ENCODE data around the gene SCAPER. TPM values are rescaled to one million over a fixed set of nuclear protein-coding genes. Genes with fewer than 3 reads are reported as not detected.

SCAPER gene
- total RNA-seq, 1 experiment from 2014 or later: 6.3 TPM

- H2AFZ ChIP-seq (ENCODE audit: low read length): no peak overlapping the region
These were observed 546.7 kb downstream of the SCAPER start for GRCh38 chr15:76358453-76358852.

GRCh38 chr15:76354823-76355440, 550.2 kb downstream of the SCAPER start:
- no peak overlapping the region for H3K4me2 ChIP-seq (ENCODE audit: low read depth, low read length, poor library complexity, severe bottlenecking)
- H3K4me3 ChIP-seq (ENCODE audit: low read length): no peak overlapping the region
- H2AFZ ChIP-seq (ENCODE audit: low read length): no peak overlapping the region
- no peaks in the 10 kb centered on the region for H3K79me2 ChIP-seq (ENCODE audit: low read length)
- H3K27me3 ChIP-seq (ENCODE audit: low read length): no peaks in the 10 kb centered on the region
- no peak overlapping the region for H3K9ac ChIP-seq (ENCODE audit: low read length)
- DNase-seq: no peak
- H3K9me3 ChIP-seq (ENCODE audit: low read length): no peaks in the 10 kb centered on the region
- no peak overlapping the region for H3K27ac ChIP-seq (ENCODE audit: low read length)
- H3K36me3 ChIP-seq (ENCODE audit: insufficient read depth, low read length): no peaks in the 10 kb centered on the region
- peaks cover 7% of the 10 kb centered on the region for H3K4me1 ChIP-seq (ENCODE audit: low read length)
- H3K9me2 ChIP-seq (replicated peaks; ENCODE audit: insufficient read depth, low read length): no peaks in the 10 kb centered on the region
- H4K20me1 ChIP-seq (ENCODE audit: insufficient read depth, low read depth, low read length): no peaks in the 10 kb centered on the region

More at GRCh38 chr15:76358453-76358852, 546.7 kb downstream of the SCAPER start:
- Histone ChIP-seq H3K9ac (ENCODE audit: low read length) (no peak overlapping the region), H4K20me1 (ENCODE audit: insufficient read depth, low read depth, low read length) (no peaks in the 10 kb centered on the region), H3K27ac (ENCODE audit: low read length) (no peak overlapping the region), H3K4me3 (ENCODE audit: low read length) (no peak overlapping the region), H3K4me2 (ENCODE audit: low read depth, low read length, poor library complexity, severe bottlenecking) (no peak overlapping the region), H3K4me1 (ENCODE audit: low read length) (no peaks in the 10 kb centered on the region), H3K79me2 (ENCODE audit: low read length) (no peaks in the 10 kb centered on the region), H3K27me3 (ENCODE audit: low read length) (no peaks in the 10 kb centered on the region), H3K9me3 (ENCODE audit: low read length) (no peaks in the 10 kb centered on the region), H3K9me2 (replicated peaks; ENCODE audit: insufficient read depth, low read length) (no peaks in the 10 kb centered on the region), H3K36me3 (ENCODE audit: insufficient read depth, low read length) (no peaks in the 10 kb centered on the region)
- no peak for DNase-seq

- no peak for DNase-seq
- Histone ChIP-seq H3K36me3 (ENCODE audit: insufficient read depth, low read length) (no peaks in the 10 kb centered on the region), H3K27ac (ENCODE audit: low read length) (no peak overlapping the region), H3K9ac (ENCODE audit: low read length) (no peak overlapping the region), H4K20me1 (ENCODE audit: insufficient read depth, low read depth, low read length) (no peaks in the 10 kb centered on the region), H3K4me3 (ENCODE audit: low read length) (no peak overlapping the region), H3K4me2 (ENCODE audit: low read depth, low read length, poor library complexity, severe bottlenecking) (no peak overlapping the region), H3K79me2 (ENCODE audit: low read length) (no peaks in the 10 kb centered on the region), H3K4me1 (ENCODE audit: low read length) (peaks cover 7% of the 10 kb centered on the region), H3K27me3 (ENCODE audit: low read length) (no peaks in the 10 kb centered on the region), H3K9me3 (ENCODE audit: low read length) (no peaks in the 10 kb centered on the region), H3K9me2 (replicated peaks; ENCODE audit: insufficient read depth, low read length) (no peaks in the 10 kb centered on the region), H2AFZ (ENCODE audit: low read length) (no peak overlapping the region)
These were observed 551.2 kb downstream of the SCAPER start for GRCh38 chr15:76353903-76354302.

GRCh38 chr15:76353023-76353577, 552.0 kb downstream of the SCAPER start:
- no peaks in the 10 kb centered on the region for H3K27me3 ChIP-seq (ENCODE audit: low read length)
- no peak overlapping the region for H3K9ac ChIP-seq (ENCODE audit: low read length)
- H3K4me2 ChIP-seq (ENCODE audit: low read depth, low read length, poor library complexity, severe bottlenecking): no peak overlapping the region
- no peaks in the 10 kb centered on the region for H3K36me3 ChIP-seq (ENCODE audit: insufficient read depth, low read length)
- no peaks in the 10 kb centered on the region for H3K9me3 ChIP-seq (ENCODE audit: low read length)
- no peaks in the 10 kb centered on the region for H3K9me2 ChIP-seq (replicated peaks; ENCODE audit: insufficient read depth, low read length)
- H3K4me1 ChIP-seq (ENCODE audit: low read length): peaks cover 7% of the 10 kb centered on the region
- H3K4me3 ChIP-seq (ENCODE audit: low read length): no peak overlapping the region
- H3K79me2 ChIP-seq (ENCODE audit: low read length): no peaks in the 10 kb centered on the region
- DNase-seq: no peak
- no peak overlapping the region for H3K27ac ChIP-seq (ENCODE audit: low read length)
- no peaks in the 10 kb centered on the region for H4K20me1 ChIP-seq (ENCODE audit: insufficient read depth, low read depth, low read length)
- H2AFZ ChIP-seq (ENCODE audit: low read length): no peak overlapping the region

- H3K4me2 ChIP-seq (ENCODE audit: low read depth, low read length, poor library complexity, severe bottlenecking): no peak overlapping the region
- H3K27ac ChIP-seq (ENCODE audit: low read length): no peak overlapping the region
- no peaks in the 10 kb centered on the region for H3K27me3 ChIP-seq (ENCODE audit: low read length)
- no peaks in the 10 kb centered on the region for H3K79me2 ChIP-seq (ENCODE audit: low read length)
- DNase-seq: no peak
- no peaks in the 10 kb centered on the region for H3K36me3 ChIP-seq (ENCODE audit: insufficient read depth, low read length)
- peaks cover 7% of the 10 kb centered on the region for H3K4me1 ChIP-seq (ENCODE audit: low read length)
- no peaks in the 10 kb centered on the region for H3K9me2 ChIP-seq (replicated peaks; ENCODE audit: insufficient read depth, low read length)
- no peak overlapping the region for H2AFZ ChIP-seq (ENCODE audit: low read length)
- H3K4me3 ChIP-seq (ENCODE audit: low read length): no peak overlapping the region
- no peaks in the 10 kb centered on the region for H3K9me3 ChIP-seq (ENCODE audit: low read length)
- H3K9ac ChIP-seq (ENCODE audit: low read length): no peak overlapping the region
- no peaks in the 10 kb centered on the region for H4K20me1 ChIP-seq (ENCODE audit: insufficient read depth, low read depth, low read length)
These were observed 555.7 kb downstream of the SCAPER start for GRCh38 chr15:76349301-76350070.

- no peaks in the 10 kb centered on the region for H3K9me3 ChIP-seq (ENCODE audit: low read length)
- no peak overlapping the region for H2AFZ ChIP-seq (ENCODE audit: low read length)
- no peaks in the 10 kb centered on the region for H4K20me1 ChIP-seq (ENCODE audit: insufficient read depth, low read depth, low read length)
- H3K79me2 ChIP-seq (ENCODE audit: low read length): no peaks in the 10 kb centered on the region
- H3K36me3 ChIP-seq (ENCODE audit: insufficient read depth, low read length): no peaks in the 10 kb centered on the region
- no peak overlapping the region for H3K4me3 ChIP-seq (ENCODE audit: low read length)
- H3K9ac ChIP-seq (ENCODE audit: low read length): no peak overlapping the region
- no peak overlapping the region for H3K27ac ChIP-seq (ENCODE audit: low read length)
- H3K4me2 ChIP-seq (ENCODE audit: low read depth, low read length, poor library complexity, severe bottlenecking): no peak overlapping the region
- peaks cover 7% of the 10 kb centered on the region for H3K4me1 ChIP-seq (ENCODE audit: low read length)
- no peaks in the 10 kb centered on the region for H3K9me2 ChIP-seq (replicated peaks; ENCODE audit: insufficient read depth, low read length)
- H3K27me3 ChIP-seq (ENCODE audit: low read length): no peaks in the 10 kb centered on the region
- DNase-seq: no peak
These were observed 557.6 kb downstream of the SCAPER start for GRCh38 chr15:76347482-76348055.

- no peaks in the 10 kb centered on the region for H3K27me3 ChIP-seq (ENCODE audit: low read length)
- no peak overlapping the region for H3K4me2 ChIP-seq (ENCODE audit: low read depth, low read length, poor library complexity, severe bottlenecking)
- no peaks in the 10 kb centered on the region for H3K36me3 ChIP-seq (ENCODE audit: insufficient read depth, low read length)
- no peak for DNase-seq
- no peak overlapping the region for H3K4me3 ChIP-seq (ENCODE audit: low read length)
- H3K9ac ChIP-seq (ENCODE audit: low read length): no peak overlapping the region
- H3K9me3 ChIP-seq (ENCODE audit: low read length): no peaks in the 10 kb centered on the region
- H3K27ac ChIP-seq (ENCODE audit: low read length): no peak overlapping the region
- no peaks in the 10 kb centered on the region for H4K20me1 ChIP-seq (ENCODE audit: insufficient read depth, low read depth, low read length)
- H3K9me2 ChIP-seq (replicated peaks; ENCODE audit: insufficient read depth, low read length): no peaks in the 10 kb centered on the region
- peaks cover 7% of the 10 kb centered on the region for H3K4me1 ChIP-seq (ENCODE audit: low read length)
- H2AFZ ChIP-seq (ENCODE audit: low read length): no peak overlapping the region
- no peaks in the 10 kb centered on the region for H3K79me2 ChIP-seq (ENCODE audit: low read length)
These were observed 558.3 kb downstream of the SCAPER start for GRCh38 chr15:76346669-76347481.
